ENCODE results near the gene GABRA1. TPM values are rescaled to one million over a fixed set of nuclear protein-coding genes. Genes with fewer than 3 reads are reported as not detected.

The GABRA1 gene
- total RNA-seq, 3 donors from 2014 or later: not detected

- H3K4me1 ChIP-seq (ENCODE audit: low read depth): no peaks in the 10 kb centered on the region
- no peak for DNase-seq
- intact Hi-C loops (cut with DNase I, micrococcal nuclease): no loop called here
- no peak for ATAC-seq
- H3K4me3 ChIP-seq: no peak overlapping the region
- no peaks in the 10 kb centered on the region for H3K36me3 ChIP-seq (ENCODE audit: low read depth)
- no peak for TF ChIP-seq CTCF (IDR thresholded peaks at IDR 0.05)
- no peaks in the 10 kb centered on the region for H3K9me3 ChIP-seq
Measured at GRCh38 chr5:161851691-161852299, 3.9 kb downstream of the GABRA1 start.

GRCh38 chr5:161857358-161857757 lies 9.4 kb downstream of the GABRA1 start:
- H3K4me1 ChIP-seq (ENCODE audit: low read depth): no peaks in the 10 kb centered on the region

GRCh38 chr5:161863259-161863658 lies 15.3 kb downstream of the GABRA1 start:
- Histone ChIP-seq H3K4me3 (no peak overlapping the region), H3K9me3 (no peaks in the 10 kb centered on the region), H3K4me1 (ENCODE audit: low read depth) (no peaks in the 10 kb centered on the region), H3K36me3 (ENCODE audit: low read depth) (no peaks in the 10 kb centered on the region)
- no peak for TF ChIP-seq CTCF (IDR thresholded peaks at IDR 0.05)
- intact Hi-C loops (cut with DNase I, micrococcal nuclease): no loop called here
- DNase-seq (no peak), ATAC-seq (no peak)

More at GRCh38 chr5:161857358-161857757, 9.4 kb downstream of the GABRA1 start:
- ATAC-seq: no peak
- TF ChIP-seq CTCF (IDR thresholded peaks at IDR 0.05): no peak
- H3K4me3 ChIP-seq: no peak overlapping the region
- intact Hi-C loops (cut with DNase I, micrococcal nuclease): no loop called here
- no peaks in the 10 kb centered on the region for H3K9me3 ChIP-seq
- H3K36me3 ChIP-seq (ENCODE audit: low read depth): no peaks in the 10 kb centered on the region
- no peak for DNase-seq

GRCh38 chr5:161863811-161864210 lies 15.9 kb downstream of the GABRA1 start:
- ATAC-seq (no peak), DNase-seq (no peak)
- H3K4me3 ChIP-seq: no peak overlapping the region
- intact Hi-C loops (cut with DNase I, micrococcal nuclease): no loop called here
- H3K9me3 ChIP-seq: no peaks in the 10 kb centered on the region
- TF ChIP-seq CTCF (IDR thresholded peaks at IDR 0.05): no peak
- no peaks in the 10 kb centered on the region for H3K36me3 ChIP-seq (ENCODE audit: low read depth)
- no peaks in the 10 kb centered on the region for H3K4me1 ChIP-seq (ENCODE audit: low read depth)

- DNase-seq: no peak
- TF ChIP-seq CTCF (IDR thresholded peaks at IDR 0.05): no peak
- Histone ChIP-seq H3K4me3 (no peak overlapping the region), H3K9me3 (no peaks in the 10 kb centered on the region), H3K36me3 (ENCODE audit: low read depth) (no peaks in the 10 kb centered on the region), H3K4me1 (ENCODE audit: low read depth) (no peaks in the 10 kb centered on the region)
- no peak for ATAC-seq
- intact Hi-C loops (cut with DNase I, micrococcal nuclease): no loop called here
Measured at GRCh38 chr5:161865510-161865909, 17.6 kb downstream of the GABRA1 start.

GRCh38 chr5:161889971-161890370 lies 42.1 kb downstream of the GABRA1 start:
- no peak overlapping the region for H3K4me3 ChIP-seq
- ATAC-seq (no peak), DNase-seq (no peak)
- no peak for TF ChIP-seq CTCF (IDR thresholded peaks at IDR 0.05)
- H3K4me1 ChIP-seq (ENCODE audit: low read depth): no peaks in the 10 kb centered on the region
- H3K9me3 ChIP-seq: no peaks in the 10 kb centered on the region
- intact Hi-C loops (cut with DNase I, micrococcal nuclease): no loop called here
- H3K36me3 ChIP-seq (ENCODE audit: low read depth): no peaks in the 10 kb centered on the region
